ENCODE data around the gene F11. TPM values are rescaled to one million over a fixed set of nuclear protein-coding genes. Genes with fewer than 3 reads are reported as not detected.
A peak's percentile ranks its signal among the peaks of the same experiment; 100 is the strongest.

The F11 gene
- total RNA-seq, 1 experiment from 2014 or later: 1.6 TPM

GRCh38 chr4:186297013-186297645 is 31.1 kb downstream of the F11 start:
- no peak overlapping the region for H3K4me3 Mint-ChIP-seq
- CTCF ChIA-PET: interaction anchor here (1.1 to 2.3 kb wide), 4 partner anchors 95 to 272 kb away, joined by 3 to 15 read pairs (median 6); partner anchors contain the start of gene MTNR1A

GRCh38 chr4:186298031-186298647 is 32.1 kb downstream of the F11 start:
- ATAC-seq (peak; percentile 85), DNase-seq (ENCODE audit: low spot score) (peak; percentile 42)
- peaks cover 23% of the 10 kb centered on the region for H3K4me1 Mint-ChIP-seq
- H3K9me3 Mint-ChIP-seq: no peaks in the 10 kb centered on the region
- H3K4me3 Mint-ChIP-seq: peak overlapping the region; percentile 52
- no peak overlapping the region; the same call in 1 of the 2 replicates for H3K27ac Mint-ChIP-seq
- CTCF ChIA-PET: interaction anchor here (0.8 to 2.5 kb wide), 12 partner anchors 10 to 421 kb away, joined by 3 to 15 read pairs (median 6); partner anchors contain the start of genes F11 and MTNR1A
- H3K36me3 Mint-ChIP-seq: no peaks in the 10 kb centered on the region
- H3K27me3 Mint-ChIP-seq (ENCODE audit: low read depth): peaks cover 5% of the 10 kb centered on the region; the same call in 1 of the 2 replicates
- POLR2A ChIA-PET: no interaction called here
- no peak for TF ChIP-seq PREB (CRISPR knock-in tag; IDR thresholded peaks at IDR 0.05; ENCODE audit: borderline replicate concordance)
- no peak for TF ChIP-seq ZNF121 (CRISPR knock-in tag; IDR thresholded peaks at IDR 0.05)
- no peak for TF ChIP-seq ZNF317 (CRISPR knock-in tag; IDR thresholded peaks at IDR 0.05; ENCODE audit: borderline replicate concordance, low read depth)
- 0 out of 2 replicates have a peak, but pooled peaks have one; percentile 21 for TF ChIP-seq CBFB (CRISPR knock-in tag; IDR thresholded peaks at IDR 0.05; ENCODE audit: low read depth)
- 0 out of 2 replicates have a peak, but pooled peaks have one; percentile 21 for TF ChIP-seq ZNF423 (CRISPR knock-in tag; IDR thresholded peaks at IDR 0.05)
- TF ChIP-seq ERG (CRISPR knock-in tag; IDR thresholded peaks at IDR 0.05): no peak
- TF ChIP-seq IRF2 (CRISPR knock-in tag; IDR thresholded peaks at IDR 0.05; ENCODE audit: borderline replicate concordance, low read depth): no peak
- no peak for TF ChIP-seq ZNF532 (CRISPR knock-in tag; IDR thresholded peaks at IDR 0.05; ENCODE audit: borderline replicate concordance)

More at GRCh38 chr4:186297013-186297645, 31.1 kb downstream of the F11 start:
- DNase-seq (ENCODE audit: low spot score) (no peak), ATAC-seq (peak; percentile 23)
- POLR2A ChIA-PET: no interaction called here
- TF ChIP-seq ZMAT4 (CRISPR knock-in tag; IDR thresholded peaks at IDR 0.05) (no peak), ELF4 (CRISPR knock-in tag; IDR thresholded peaks at IDR 0.05; ENCODE audit: low read depth) (no peak), ZNF281 (CRISPR knock-in tag; IDR thresholded peaks at IDR 0.05) (no peak), CTCF (IDR thresholded peaks at IDR 0.05) (peak; percentile 46), ZNF232 (CRISPR knock-in tag; IDR thresholded peaks at IDR 0.05) (no peak), RELA (CRISPR knock-in tag; IDR thresholded peaks at IDR 0.05; ENCODE audit: borderline replicate concordance) (no peak), SMAD3 (CRISPR knock-in tag; IDR thresholded peaks at IDR 0.05; ENCODE audit: borderline replicate concordance) (no peak), CREB1 (CRISPR knock-in tag; IDR thresholded peaks at IDR 0.05) (no peak), ATF1 (CRISPR knock-in tag; IDR thresholded peaks at IDR 0.05) (no peak)
- Mint-ChIP-seq H3K4me1 (peaks cover 23% of the 10 kb centered on the region), H3K27me3 (ENCODE audit: low read depth) (peaks cover 5% of the 10 kb centered on the region; the same call in 1 of the 2 replicates), H3K27ac (no peak overlapping the region), H3K36me3 (no peaks in the 10 kb centered on the region), H3K9me3 (no peaks in the 10 kb centered on the region)

All from WTC11 (cell line).